ENCODE measurements around the gene KHNYN.

KHNYN gene

GRCh38 chr14:24401810-24402702, 27.7 kb upstream of the KHNYN start:
- no peak for DNase-seq (ENCODE audit: low spot score)

DNA sequence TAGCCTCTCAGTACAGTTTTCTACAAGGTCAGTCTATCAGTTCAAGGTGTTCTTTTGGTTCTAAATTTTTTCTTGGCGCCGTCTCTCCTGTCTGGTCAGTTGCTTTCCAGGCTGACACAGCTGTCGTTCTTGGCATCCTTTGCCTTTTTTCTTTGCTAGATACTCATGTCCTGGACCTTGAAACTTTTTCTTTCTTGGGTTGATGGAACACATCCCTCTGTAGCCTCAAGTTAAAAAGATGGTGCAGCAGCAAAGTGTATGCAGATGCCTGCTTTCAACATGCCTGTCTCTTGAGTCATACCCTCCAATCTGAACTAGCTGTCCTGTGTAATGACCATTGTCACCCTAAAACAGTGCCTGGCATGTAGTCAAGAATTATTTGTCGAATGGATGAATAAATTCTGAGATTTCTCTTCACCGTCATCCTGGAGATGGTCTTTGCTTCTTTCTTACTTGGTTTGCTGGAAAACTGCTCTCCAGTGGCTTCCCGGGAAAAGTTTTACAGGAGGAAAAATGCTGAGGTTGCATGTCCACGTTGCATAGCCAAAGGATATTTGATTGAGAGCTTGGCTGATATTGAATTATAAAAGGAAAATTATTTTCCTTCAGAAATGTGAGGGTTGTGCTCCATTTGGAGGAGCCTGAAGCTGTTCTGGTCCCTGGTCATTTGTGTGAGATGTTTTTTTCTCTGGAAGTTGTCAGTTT, 26.3 kb upstream of the KHNYN start:
- peak; percentile 11 for DNase-seq (ENCODE audit: low spot score)

DNA sequence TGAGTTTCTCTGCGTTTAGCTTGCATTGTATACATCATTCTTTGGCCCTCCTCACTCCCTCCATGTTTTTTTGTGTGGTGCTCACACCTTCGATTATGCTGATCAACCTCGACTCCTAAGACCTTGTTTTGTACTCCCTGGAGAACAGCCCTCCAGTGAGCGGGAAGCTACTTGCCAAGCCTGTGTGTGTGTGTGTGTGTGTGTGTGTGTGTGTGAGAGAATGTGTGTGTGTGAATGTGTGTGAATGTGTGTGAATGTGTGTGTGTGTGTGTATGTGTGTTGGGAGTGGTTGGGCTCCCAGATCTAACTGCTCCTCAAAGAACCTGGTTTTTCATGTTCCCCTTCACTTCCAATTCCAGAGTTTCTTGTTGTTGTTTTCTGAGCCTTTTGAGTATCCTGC, 24.9 kb upstream of the KHNYN start:
- DNase-seq (ENCODE audit: low spot score) = no peak

DNA sequence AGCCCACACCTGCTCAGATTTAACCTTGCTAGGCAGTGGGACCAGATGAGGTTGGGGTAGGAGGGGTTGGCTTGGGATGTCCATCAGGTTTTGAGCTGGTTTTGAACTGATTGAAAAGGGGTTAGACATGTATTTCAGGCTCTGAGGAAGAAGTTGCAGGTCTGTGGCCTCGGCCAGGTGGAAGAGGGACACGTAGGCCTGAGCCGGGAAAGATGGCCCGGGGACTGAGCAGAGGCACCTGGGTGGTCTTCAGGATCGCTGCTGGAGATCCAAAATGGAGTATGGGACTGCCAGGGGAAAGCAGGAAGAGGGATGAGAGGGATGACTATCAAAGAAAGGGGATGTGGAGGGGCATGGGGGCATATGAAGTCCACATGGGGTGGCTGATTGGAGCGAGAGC, 23.3 kb upstream of the KHNYN start:
- DNase-seq (ENCODE audit: low spot score) = no peak

- no peak for DNase-seq (ENCODE audit: low spot score)
These were observed 22.0 kb upstream of the KHNYN start for GRCh38 chr14:24407608-24408325.

DNA sequence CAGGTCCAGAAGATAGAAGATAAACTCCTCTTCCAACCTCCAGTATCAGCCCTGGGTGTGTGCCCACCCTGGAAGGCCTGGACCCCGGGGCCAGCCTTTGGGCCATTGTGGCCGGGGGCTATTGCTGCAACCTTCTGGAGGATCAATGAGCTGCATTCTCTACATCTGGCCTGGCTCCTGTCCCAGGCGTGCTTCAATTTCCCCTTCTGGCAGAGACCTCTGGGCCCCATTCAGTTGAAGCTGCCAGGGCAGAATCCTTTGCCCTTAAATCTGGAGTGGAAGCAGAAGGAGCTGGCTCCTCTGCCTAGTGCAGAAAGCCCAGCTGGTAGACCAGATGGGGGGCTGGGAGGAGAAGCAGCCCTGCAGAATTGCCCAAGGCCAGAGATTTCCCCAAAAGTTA, 21.0 kb upstream of the KHNYN start:
- no peak for DNase-seq (ENCODE audit: low spot score)

DNA sequence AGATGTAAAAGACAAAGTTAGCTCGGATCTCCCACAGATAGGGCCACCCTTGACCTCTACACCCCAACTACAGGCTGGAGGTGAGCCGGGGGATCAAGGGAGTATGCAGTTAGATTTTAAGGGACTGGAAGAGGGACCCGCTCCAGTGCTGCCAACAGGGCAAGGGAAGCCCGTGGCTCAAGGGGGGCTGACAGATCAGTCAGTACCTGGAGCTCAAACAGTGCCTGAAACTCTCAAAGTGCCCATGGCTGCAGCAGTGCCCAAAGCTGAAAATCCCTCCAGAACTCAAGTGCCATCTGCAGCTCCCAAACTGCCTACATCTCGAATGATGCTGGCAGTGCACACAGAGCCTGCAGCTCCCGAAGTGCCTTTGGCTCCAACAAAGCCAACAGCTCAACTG, 20.6 kb upstream of the KHNYN start:
- DNase-seq (ENCODE audit: low spot score) = no peak

DNA sequence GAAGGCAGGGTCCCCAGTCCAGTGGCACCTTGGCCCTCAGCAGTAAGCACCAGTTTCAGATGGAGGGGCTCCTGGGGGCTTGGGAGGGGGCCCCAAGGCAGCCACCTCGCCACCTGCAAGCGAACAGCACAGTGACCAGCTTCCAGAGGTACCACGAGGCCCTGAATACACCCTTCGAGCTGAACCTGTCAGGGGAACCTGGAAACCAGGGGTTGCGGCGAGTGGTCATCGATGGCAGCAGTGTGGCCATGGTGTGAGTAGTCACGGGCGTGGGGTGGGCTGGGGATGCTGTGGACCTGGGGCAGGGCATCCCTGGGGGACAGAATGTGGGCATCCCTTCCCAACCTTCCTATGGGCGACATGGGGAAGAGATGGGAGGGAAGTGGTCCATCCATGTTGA, 19.8 kb upstream of the KHNYN start:
- no peak for DNase-seq (ENCODE audit: low spot score)

DNA sequence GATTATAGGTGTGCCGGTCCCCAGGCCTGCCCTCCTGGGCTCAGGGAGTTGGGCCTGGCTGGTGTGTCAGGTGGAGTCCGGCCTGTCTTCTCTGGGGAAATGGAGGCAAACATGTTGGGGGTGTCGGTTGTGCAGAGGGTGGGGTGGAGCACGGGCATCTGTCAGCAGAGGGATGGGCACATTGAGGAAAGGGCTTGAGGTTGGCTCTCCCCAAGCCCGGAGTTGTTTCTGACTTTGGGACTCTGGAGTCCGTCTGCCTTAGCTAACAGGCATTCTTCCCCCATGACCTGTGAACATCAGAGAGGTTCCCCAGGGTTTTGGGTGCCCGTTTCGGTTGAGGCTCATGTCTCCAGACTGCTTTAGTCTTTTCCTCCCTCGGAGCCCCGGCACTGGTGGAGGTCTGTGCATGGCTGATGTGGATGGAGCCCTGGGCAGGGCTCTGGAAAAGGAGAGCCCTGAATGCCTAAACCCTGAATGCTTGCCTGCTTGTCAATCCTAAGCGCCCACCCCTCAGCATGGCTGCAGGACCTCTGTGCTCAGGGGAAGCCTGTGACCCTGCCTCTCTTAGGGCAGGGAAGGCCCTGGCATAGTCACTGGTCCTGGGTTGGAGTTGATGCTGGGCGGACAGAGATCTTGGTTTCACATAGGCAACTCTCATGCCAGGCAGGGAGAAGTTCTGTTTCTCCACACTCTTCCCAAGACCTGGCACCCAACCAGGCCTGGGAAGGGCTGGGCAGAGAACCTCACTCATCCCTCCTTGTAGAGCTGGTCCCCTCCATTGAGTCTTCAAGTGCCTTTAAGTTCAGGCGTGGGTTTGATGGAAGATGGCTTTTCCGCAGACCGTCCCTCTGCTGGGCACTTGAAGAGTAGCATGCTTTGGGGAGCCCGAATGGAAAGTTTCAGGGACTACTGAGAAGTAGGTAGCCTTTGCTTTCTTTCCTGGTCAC, 18.0 kb upstream of the KHNYN start:
- DNase-seq (ENCODE audit: low spot score) = no peak

- no peak for DNase-seq (ENCODE audit: low spot score)
These were observed 15.7 kb upstream of the KHNYN start for GRCh38 chr14:24414077-24414476.

DNA sequence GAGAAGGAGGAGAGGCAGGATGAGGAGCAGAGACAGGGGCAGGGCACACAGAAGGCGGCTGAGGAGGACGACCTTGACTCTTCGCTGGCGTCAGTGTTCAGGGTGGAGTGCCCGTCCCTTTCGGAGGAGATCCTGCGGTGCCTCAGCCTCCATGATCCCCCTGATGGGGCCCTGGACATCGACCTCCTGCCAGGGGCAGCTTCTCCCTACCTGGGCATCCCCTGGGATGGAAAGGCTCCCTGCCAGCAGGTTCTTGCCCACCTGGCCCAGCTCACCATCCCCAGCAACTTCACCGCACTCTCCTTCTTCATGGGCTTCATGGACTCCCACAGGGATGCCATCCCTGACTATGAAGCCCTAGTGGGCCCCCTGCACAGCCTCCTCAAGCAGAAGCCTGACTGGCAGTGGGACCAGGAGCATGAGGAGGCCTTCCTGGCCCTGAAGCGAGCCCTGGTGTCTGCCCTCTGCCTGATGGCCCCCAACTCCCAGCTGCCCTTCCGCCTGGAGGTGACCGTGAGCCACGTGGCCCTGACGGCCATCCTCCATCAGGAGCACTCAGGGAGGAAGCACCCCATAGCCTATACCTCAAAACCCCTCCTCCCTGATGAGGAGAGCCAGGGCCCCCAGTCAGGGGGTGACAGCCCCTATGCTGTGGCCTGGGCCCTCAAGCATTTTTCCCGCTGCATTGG, 14.9 kb upstream of the KHNYN start:
- DNase-seq (ENCODE audit: low spot score) = no peak

DNA sequence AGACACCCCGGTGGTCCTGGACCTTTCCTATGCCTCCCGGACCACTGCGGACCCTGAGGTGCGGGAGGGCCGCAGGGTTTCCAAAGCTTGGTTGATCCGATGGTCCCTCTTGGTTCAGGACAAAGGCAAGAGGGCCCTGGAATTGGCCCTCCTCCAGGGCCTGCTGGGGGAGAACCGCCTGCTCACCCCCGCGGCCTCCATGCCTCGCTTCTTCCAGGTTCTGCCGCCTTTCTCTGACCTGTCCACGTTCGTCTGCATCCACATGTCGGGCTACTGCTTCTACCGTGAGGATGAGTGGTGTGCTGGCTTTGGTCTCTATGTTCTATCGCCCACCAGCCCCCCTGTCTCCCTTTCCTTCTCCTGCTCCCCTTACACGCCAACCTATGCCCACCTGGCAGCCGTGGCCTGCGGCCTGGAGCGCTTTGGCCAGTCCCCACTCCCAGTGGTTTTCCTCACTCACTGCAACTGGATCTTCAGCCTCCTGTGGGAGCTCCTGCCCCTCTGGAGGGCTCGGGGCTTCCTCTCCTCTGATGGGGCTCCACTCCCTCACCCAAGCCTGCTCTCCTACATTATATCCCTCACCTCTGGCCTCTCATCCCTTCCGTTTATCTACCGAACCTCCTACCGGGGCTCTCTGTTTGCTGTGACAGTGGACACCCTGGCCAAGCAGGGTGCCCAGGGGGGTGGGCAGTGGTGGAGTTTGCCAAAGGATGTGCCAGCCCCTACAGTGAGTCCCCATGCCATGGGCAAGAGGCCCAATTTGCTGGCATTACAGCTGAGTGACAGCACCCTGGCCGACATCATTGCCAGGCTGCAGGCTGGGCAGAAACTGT, 14.1 kb upstream of the KHNYN start:
- no peak for DNase-seq (ENCODE audit: low spot score)

GRCh38 chr14:24416254-24416931, 13.4 kb upstream of the KHNYN start:
- no peak for DNase-seq (ENCODE audit: low spot score)

DNA sequence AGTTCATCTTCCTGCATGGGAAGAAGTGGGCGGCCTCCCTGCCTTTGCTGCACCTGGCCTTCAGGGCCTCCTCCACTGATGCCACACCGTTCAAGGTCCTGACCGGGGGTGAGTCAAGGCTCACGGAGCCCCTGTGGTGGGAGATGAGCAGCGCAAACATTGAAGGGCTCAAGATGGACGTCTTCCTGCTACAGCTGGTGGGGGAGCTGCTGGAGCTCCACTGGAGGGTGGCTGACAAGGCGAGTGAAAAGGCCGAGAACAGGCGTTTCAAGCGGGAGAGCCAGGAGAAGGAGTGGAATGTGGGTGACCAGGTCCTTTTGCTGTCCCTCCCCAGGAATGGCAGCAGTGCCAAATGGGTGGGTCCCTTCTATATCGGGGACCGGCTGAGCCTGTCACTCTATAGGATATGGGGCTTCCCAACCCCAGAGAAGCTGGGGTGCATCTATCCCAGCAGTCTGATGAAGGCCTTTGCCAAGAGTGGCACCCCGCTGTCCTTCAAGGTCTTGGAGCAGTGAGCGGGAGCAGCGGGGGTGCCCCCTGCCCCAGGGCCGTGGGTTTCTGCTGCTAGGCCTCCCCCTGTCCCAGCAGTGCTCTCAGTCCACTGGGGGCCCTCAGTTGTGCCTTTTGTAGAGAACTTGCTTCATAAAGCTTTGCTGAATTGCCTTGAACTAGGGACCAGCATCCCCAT, 12.7 kb upstream of the KHNYN start:
- DNase-seq (ENCODE audit: low spot score) = no peak

DNA sequence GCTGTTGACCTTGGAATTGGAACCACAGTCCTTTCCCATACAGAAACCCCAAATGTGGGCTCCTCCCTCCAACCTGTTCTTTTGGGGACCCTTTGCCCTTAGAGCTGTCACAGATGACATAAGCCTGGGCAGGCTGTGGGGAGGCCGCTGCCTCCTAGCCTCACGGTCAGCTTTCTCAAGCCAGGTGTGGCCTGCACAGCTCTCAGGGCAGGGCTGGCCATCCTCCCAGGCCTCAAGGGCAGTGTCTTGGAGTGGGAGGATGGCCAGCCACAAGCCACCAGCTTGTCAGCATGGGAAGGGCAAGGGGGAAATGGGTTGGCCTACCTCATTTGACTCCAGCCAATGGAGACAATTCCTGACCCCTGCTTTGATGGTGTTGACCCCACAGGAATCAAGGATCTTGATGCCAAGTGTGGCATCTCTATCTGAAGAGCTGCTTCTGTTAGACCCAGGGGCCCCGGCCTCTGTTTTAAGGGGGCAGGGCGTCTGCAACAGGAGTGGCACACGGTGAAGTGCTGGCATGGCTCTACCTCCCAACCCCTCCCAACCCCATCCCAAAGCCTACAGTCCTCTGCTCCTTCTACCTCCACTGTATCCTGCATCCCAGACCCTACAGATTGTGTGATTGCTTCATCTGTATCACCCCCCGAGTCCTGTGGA, 11.8 kb upstream of the KHNYN start:
- DNase-seq (ENCODE audit: low spot score) = no peak

GRCh38 chr14:24418492-24418873, 11.3 kb upstream of the KHNYN start:
- no peak for DNase-seq (ENCODE audit: low spot score)

DNA sequence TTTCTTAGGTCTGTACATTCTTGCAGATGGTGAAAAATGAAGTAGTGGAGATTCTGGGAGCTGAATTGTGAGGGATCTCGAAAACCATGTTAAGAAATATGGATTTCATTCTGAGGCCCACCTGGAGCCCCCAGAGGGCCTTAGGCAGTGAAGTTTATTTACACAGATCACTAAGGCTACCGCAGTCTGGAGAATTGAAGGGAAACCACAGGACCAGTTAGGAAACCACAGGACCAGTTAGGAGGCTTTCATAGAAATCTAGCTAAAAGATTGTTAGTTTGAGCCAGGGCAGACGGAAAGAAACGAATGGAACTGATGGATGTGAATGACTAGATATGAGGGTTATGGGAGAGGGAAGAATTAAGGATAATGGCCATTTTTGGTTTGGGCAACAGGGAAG, 7.5 kb upstream of the KHNYN start:
- no peak for DNase-seq (ENCODE audit: low spot score)
